Fibroblast of mammary gland (primary cell): ENCODE measurements around the gene ALG14.
A peak's percentile ranks its signal among the peaks of the same experiment; 100 is the strongest.

Experiments
- DNase-seq: peaks from one replicate; pipeline ENCODE4 v3.0.0-alpha.2; 2010; ENCODE audit warnings: low read depth
- H3K4me3 ChIP-seq: 2 replicates; pipeline ENCODE4 v1.5.1; 2011; ENCODE audit warnings: low read depth, mild to moderate bottlenecking, low read length, moderate library complexity; ENCODE audit not compliant: control insufficient read depth
- TF ChIP-seq, protein P1 (sequence below): conservative IDR thresholded peaks from 2 replicates; pipeline ENCODE4 v1.5.1; 2011; ENCODE audit warnings: low read depth, low read length, inconsistent platforms; ENCODE audit not compliant: control insufficient read depth, insufficient read depth

The ALG14 gene

DNA sequence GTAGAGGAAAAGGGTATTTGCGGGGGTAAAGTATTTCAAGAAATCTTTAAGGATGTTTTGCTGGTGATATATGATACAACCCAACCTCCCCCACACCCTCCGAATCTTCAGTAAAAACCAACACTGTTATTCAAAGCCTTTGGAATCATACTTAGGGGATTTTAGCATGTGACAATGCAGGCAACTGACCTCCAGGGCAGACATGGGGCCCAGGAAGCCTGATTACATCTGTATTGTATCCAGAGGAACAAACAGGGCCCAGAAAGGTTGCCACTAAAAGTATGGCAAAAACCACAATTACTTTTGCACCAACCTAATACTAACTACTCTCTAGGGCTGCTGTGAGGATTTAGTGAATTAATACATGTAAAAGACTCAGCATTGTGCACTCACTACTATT, 102.0 kb downstream of the ALG14 start:
- no peak overlapping the region for H3K4me3 ChIP-seq
- TF ChIP-seq, protein P1, sequence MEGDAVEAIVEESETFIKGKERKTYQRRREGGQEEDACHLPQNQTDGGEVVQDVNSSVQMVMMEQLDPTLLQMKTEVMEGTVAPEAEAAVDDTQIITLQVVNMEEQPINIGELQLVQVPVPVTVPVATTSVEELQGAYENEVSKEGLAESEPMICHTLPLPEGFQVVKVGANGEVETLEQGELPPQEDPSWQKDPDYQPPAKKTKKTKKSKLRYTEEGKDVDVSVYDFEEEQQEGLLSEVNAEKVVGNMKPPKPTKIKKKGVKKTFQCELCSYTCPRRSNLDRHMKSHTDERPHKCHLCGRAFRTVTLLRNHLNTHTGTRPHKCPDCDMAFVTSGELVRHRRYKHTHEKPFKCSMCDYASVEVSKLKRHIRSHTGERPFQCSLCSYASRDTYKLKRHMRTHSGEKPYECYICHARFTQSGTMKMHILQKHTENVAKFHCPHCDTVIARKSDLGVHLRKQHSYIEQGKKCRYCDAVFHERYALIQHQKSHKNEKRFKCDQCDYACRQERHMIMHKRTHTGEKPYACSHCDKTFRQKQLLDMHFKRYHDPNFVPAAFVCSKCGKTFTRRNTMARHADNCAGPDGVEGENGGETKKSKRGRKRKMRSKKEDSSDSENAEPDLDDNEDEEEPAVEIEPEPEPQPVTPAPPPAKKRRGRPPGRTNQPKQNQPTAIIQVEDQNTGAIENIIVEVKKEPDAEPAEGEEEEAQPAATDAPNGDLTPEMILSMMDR, result no peak
- no peak for DNase-seq

DNA sequence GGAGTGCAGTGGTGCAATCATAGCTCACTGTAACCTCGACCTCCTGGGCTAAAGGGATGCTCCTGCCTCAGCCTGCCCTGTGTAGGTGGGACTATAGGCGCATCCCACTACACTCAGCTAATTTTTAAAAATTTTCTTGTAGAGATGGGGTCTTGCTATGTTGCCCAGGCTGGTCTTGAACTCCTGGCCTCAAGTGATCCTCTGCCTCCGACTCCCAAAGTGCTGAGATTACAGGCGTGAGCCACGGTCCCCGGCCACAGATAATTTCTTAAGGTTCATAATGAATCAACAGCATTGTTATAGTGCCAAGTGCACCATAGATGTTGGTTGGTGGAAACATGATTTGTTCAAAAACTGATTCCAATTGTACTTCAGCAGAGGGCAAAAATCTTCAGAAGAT, 103.6 kb downstream of the ALG14 start:
- no peak for DNase-seq
- no peak overlapping the region for H3K4me3 ChIP-seq
- TF ChIP-seq, protein P1, result no peak

DNA sequence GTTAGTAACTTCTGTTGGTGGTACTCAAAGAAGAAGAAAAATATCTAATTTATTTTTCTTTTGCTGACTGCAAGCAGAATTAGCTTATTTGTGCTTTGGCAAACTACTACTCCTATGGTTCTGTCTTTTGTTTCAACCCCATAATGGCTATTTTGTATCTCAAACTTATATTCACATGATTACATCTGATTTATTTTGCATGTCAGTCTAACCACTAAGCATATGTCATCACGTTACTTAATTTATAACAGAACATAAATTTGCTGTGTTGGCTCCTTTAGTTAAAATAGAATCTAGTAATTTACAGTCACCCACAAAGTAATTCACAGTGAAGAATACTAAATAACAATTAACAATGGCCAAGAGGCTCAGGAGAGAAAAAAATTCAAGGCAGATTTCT, 106.7 kb downstream of the ALG14 start:
- no peak overlapping the region for H3K4me3 ChIP-seq
- DNase-seq, result no peak
- TF ChIP-seq, protein P1, result no peak

DNA sequence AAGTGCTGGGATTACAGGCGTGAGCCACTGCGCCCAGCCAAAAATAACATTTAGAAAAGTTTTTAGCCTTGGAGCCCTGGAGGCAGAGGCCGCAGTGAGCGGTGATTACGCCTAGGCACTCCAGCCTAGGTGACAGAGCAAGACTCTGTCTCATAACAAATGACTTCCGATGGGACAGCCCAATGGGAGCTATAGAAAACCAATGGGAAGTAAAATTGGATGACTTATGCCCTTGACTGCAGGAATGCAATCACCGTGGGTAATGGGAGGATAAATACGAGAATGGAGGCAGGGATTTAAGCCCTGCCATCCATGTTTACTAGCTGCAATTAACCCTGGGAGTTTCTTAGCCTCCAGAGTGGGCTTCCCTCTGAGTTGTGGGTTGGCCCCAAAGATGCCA, 108.9 kb downstream of the ALG14 start:
- no peak overlapping the region for H3K4me3 ChIP-seq
- TF ChIP-seq, protein P1, result no peak
- DNase-seq, result no peak

DNA sequence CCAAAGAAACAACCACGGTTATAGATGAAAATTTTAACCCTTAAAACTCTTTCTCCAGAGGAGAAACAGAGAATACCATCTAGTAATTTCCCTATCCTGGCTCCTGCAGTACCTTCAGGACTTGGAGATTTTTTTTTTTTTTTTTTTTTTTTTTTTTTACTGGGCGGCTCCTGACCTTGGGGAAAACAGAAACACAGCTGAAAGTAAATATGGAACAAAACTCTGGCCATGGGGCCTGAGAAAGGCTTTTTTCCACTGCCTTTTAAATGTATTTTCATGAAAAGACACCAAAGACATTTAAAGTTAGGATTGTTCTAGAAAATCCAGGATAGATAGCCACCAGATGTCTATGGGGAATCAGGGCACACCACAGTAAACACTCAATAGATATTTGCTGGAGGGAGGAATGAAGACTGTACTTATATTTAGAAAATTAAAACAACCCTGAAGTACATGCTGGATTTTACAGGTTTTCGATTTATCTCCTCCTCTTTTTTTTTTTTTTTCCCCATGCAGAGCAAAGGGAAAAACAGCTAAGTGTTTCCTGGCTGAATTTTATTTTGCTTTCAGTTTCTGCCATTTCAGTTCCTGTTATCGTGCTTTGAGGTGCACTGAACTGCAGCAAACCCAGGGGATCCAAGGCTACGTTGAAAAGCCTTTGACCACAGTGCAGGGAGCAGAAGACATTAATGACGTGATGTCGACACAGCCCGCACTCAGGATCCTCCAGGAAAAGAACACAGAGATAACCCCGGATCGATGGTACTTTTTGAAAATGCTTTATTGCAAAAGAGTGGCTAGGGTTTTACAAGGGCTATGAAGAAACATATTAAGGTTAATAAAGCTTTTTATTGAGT, 110.1 kb downstream of the ALG14 start:
- H3K4me3 ChIP-seq, result peak overlapping the region; percentile 20
- peak; percentile 46 for DNase-seq
- TF ChIP-seq, protein P1, result no peak

DNA sequence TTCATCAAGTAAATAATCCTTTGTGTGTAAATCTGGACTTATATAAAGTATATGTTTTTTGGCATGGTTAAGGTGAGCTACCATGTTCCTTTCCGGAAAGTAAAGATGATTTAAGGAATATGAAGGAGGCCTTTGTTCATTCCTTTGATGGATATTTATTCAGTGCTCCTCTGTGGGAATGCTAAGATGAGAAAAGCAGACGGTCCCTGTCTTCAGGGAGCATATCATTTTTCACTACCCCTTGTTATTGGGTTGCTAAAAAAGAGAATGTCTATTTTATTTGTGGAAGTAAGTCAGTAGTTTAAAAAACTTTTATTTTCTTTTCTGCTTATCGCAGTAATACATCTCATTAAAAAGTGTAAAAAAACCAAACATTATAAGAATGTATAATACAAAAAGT, 110.8 kb downstream of the ALG14 start:
- TF ChIP-seq, protein P1, result no peak
- H3K4me3 ChIP-seq, result no peak overlapping the region
- DNase-seq, result no peak

DNA sequence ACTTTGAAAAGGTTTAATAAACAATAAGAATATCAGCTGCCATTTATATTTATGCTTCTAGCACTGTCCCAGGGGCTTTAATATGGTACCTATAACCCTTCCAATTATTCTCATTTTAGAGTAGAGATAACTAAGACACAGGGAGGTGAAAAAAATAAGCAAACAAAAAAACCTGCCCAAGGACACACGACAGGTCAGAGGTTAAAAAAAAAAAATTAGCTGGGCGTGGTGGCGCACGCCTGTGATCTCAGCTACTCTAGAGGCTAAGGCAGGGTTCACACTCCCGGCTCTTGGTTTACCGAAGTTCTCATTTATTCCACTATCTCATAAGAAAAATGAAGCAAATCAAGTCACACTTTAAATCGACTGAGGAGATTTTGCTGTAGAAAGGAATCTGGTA, 111.2 kb downstream of the ALG14 start:
- TF ChIP-seq, protein P1, result no peak
- H3K4me3 ChIP-seq, result no peak overlapping the region
- DNase-seq, result no peak
